HG03196 (cell line): Measurements from ENCODE around the gene BOLA2B.
"Not testable (repeated sequence)": the region's sequence is repeated elsewhere in the genome, so short reads cannot be mapped to it uniquely, and the experiment has no call there.

Experiments
- ATAC-seq: cut with Tn5 transposase; IDR thresholded peaks from one replicate; pipeline ENCODE4 v1.9.1; 2021; ENCODE audit not compliant: unreplicated experiment

BOLA2B gene

GRCh38 chr16:30193615-30194014 is at the start of gene BOLA2B, which contains the start of gene SLX1A:
Gene BOLA2B (minus strand): TSS chr16:30193666. CDS start chr16:30193595, 71 bp downstream.
Gene SLX1A (plus strand): TSS chr16:30193875. CDS start chr16:30194085, 210 bp downstream.
- ATAC-seq: peak; percentile 84

- ATAC-seq: not testable (repeated sequence)
Measured at GRCh38 chr16:30217082-30217481, 23.6 kb upstream of the BOLA2B start.

- ATAC-seq: not testable (repeated sequence)
Measured at GRCh38 chr16:30211414-30211813, 17.9 kb upstream of the BOLA2B start.

- not testable (repeated sequence) for ATAC-seq
Measured at GRCh38 chr16:30209032-30209431, 15.6 kb upstream of the BOLA2B start.

GRCh38 chr16:30207063-30207704 is 13.7 kb upstream of the BOLA2B start:
- ATAC-seq: not testable (repeated sequence)

GRCh38 chr16:30206252-30206651 is 12.8 kb upstream of the BOLA2B start:
- not testable (repeated sequence) for ATAC-seq

GRCh38 chr16:30205541-30206236 is 12.2 kb upstream of the BOLA2B start:
- ATAC-seq: not testable (repeated sequence)

- ATAC-seq: not testable (repeated sequence)
Measured at GRCh38 chr16:30199608-30200343, 6.3 kb upstream of the BOLA2B start.

- ATAC-seq: not testable (repeated sequence)
Measured at GRCh38 chr16:30199049-30199448, 5.6 kb upstream of the BOLA2B start, which contains the start of gene SULT1A3. Gene SULT1A3 (plus strand): TSS chr16:30199255. CDS start chr16:30200729, 1,474 bp downstream.

- ATAC-seq: not testable (repeated sequence)
Measured at GRCh38 chr16:30197001-30197400, 3.5 kb upstream of the BOLA2B start.

GRCh38 chr16:30194172-30194925 is 883 bp upstream of the BOLA2B start:
- peak; percentile 47 for ATAC-seq

- ATAC-seq: not testable (repeated sequence)
Measured at GRCh38 chr16:30193098-30193497, 368 bp downstream of the BOLA2B start.

GRCh38 chr16:30191158-30191557 is 2.3 kb downstream of the BOLA2B start:
- ATAC-seq: not testable (repeated sequence)

- ATAC-seq: no peak
Measured at GRCh38 chr16:30187971-30188561, 5.4 kb downstream of the BOLA2B start.

- ATAC-seq: no peak
Measured at GRCh38 chr16:30187556-30187865, 6.0 kb downstream of the BOLA2B start.

GRCh38 chr16:30186782-30187555 is 6.5 kb downstream of the BOLA2B start:
- no peak for ATAC-seq

- ATAC-seq: no peak
Measured at GRCh38 chr16:30186444-30186781, 7.1 kb downstream of the BOLA2B start.

- no peak for ATAC-seq
Measured at GRCh38 chr16:30185683-30186421, 7.6 kb downstream of the BOLA2B start.
